Mesendoderm (in vitro differentiated cells): Measurements from ENCODE around the gene ZNF529.

Experiments used
- DNase-seq: peaks from one replicate; pipeline ENCODE4 v3.0.0; 2013
- H2AK5ac ChIP-seq: 2 replicates; pipeline ENCODE4 v1.6.1; 2013; ENCODE audit warnings: low read length, inconsistent platforms
- H2BK120ac ChIP-seq: 2 replicates; pipeline ENCODE4 v1.6.1; 2013; ENCODE audit warnings: low read depth, mild to moderate bottlenecking, low read length, moderate library complexity, mixed read lengths
- H2BK15ac ChIP-seq: replicated peaks from 2 replicates; pipeline ENCODE4 v1.6.1; 2013; ENCODE audit warnings: low read depth, mild to moderate bottlenecking, moderate library complexity
- H2BK5ac ChIP-seq: 2 replicates; pipeline ENCODE4 v1.6.1; 2013; ENCODE audit warnings: low read length, inconsistent platforms
- H3K18ac ChIP-seq: 2 replicates; pipeline ENCODE4 v1.6.1; 2013; ENCODE audit warnings: mild to moderate bottlenecking, low read length, mixed read lengths
- H3K23ac ChIP-seq: one replicate; pipeline ENCODE4 v1.6.1; 2013; ENCODE audit warnings: low read length
- H3K27ac ChIP-seq: 2 replicates; pipeline ENCODE4 v1.5.1; 2013; ENCODE audit warnings: low read depth, mild to moderate bottlenecking, inconsistent platforms, low read length, moderate library complexity
- H3K27me3 ChIP-seq: 2 replicates; pipeline ENCODE4 v1.6.1; 2013; ENCODE audit warnings: low read length, control low read depth, mild to moderate bottlenecking, inconsistent platforms; ENCODE audit not compliant: insufficient read depth, poor library complexity
- H3K36me3 ChIP-seq: 2 replicates; pipeline ENCODE4 v1.6.1; 2013; ENCODE audit warnings: low read length, inconsistent platforms; ENCODE audit not compliant: control insufficient read depth, insufficient read depth
- H3K4ac ChIP-seq: one replicate; pipeline ENCODE4 v1.6.1; 2013; ENCODE audit warnings: low read depth, mild to moderate bottlenecking, low read length, moderate library complexity
- H3K4me1 ChIP-seq: 2 replicates; pipeline ENCODE4 v1.6.1; 2013; ENCODE audit warnings: low read depth, low read length, inconsistent platforms; ENCODE audit not compliant: control insufficient read depth
- H3K4me2 ChIP-seq: 2 replicates; pipeline ENCODE4 v1.6.1; 2013; ENCODE audit warnings: low read length
- H3K4me3 ChIP-seq: 2 replicates; pipeline ENCODE4 v1.5.1; 2013; ENCODE audit warnings: mild to moderate bottlenecking, low read length
- H3K56ac ChIP-seq: one replicate; pipeline ENCODE4 v1.6.1; 2013; ENCODE audit warnings: low read length
- H3K79me1 ChIP-seq: 2 replicates; pipeline ENCODE4 v1.6.1; 2013; ENCODE audit warnings: low read length, inconsistent platforms
- H3K79me2 ChIP-seq: 2 replicates; pipeline ENCODE4 v1.6.1; 2013; ENCODE audit warnings: mild to moderate bottlenecking, low read length; ENCODE audit not compliant: control insufficient read depth, insufficient read depth
- H3K9ac ChIP-seq: 2 replicates; pipeline ENCODE4 v1.6.1; 2013; ENCODE audit warnings: low read length, inconsistent platforms
- H4K5ac ChIP-seq: one replicate; pipeline ENCODE4 v1.6.1; 2013; ENCODE audit warnings: low read length
- H4K8ac ChIP-seq: one replicate; pipeline ENCODE4 v1.6.1; 2013; ENCODE audit warnings: low read depth, mild to moderate bottlenecking, control low read depth, low read length, moderate library complexity
- WGBS: extraction: QIAGEN DNeasy Blood & Tissue Kit; methylation state at CpG from one replicate; pipeline ENCODE4 v1.1.7; 2013; ENCODE audit warnings: low lambda C conversion rate, missing lambda C conversion rate; ENCODE audit not compliant: insufficient coverage; ENCODE audit errors: extremely low coverage; 5-methylcytosine and 5-hydroxymethylcytosine counted together

Gene ZNF529

DNA sequence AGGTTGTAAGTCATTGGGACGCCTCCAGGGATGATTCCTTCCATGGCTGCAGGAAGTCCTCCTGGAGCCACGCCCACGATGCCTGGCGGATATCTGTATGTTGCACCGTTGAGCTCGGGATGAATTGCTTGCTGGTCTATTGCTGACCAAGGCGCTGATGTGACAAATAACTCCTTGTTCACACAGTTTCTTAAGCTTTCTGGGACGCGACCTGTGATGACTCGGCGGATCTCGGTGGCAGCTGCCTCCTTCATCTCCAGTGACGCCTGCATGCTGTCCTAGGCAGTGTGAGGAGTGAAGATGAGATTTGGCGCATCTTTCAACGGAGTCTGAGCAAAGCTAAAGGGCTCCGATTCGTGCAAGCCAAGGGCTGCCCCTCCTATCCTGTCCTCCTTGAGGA lies 76.1 kb downstream of the ZNF529 start:
- H3K4me3 ChIP-seq, result no peak overlapping the region
- no peak overlapping the region for H3K9ac ChIP-seq
- H3K79me1 ChIP-seq, result no peaks in the 10 kb centered on the region
- no peaks in the 10 kb centered on the region for H3K79me2 ChIP-seq
- no peaks in the 10 kb centered on the region for H3K36me3 ChIP-seq
- DNase-seq, result no peak
- H3K18ac ChIP-seq, result no peak overlapping the region
- WGBS, result no CpG with 5 or more reads among the region's 17 CpGs
- no peaks in the 10 kb centered on the region for H3K27me3 ChIP-seq
- H2BK15ac ChIP-seq, result no peak overlapping the region
- no peak overlapping the region for H2BK120ac ChIP-seq
- no peak overlapping the region for H3K56ac ChIP-seq
- no peak overlapping the region for H3K4me2 ChIP-seq
- H3K27ac ChIP-seq, result no peak overlapping the region
- no peak overlapping the region for H2AK5ac ChIP-seq
- no peaks in the 10 kb centered on the region for H3K4me1 ChIP-seq
- H3K4ac ChIP-seq, result no peak overlapping the region
- H3K23ac ChIP-seq, result no peak overlapping the region
- no peak overlapping the region for H4K8ac ChIP-seq
- H4K5ac ChIP-seq, result no peak overlapping the region
- no peak overlapping the region for H2BK5ac ChIP-seq
